ENCODE results near the gene KRT7.
"Not testable (repeated sequence)": the region's sequence is repeated elsewhere in the genome, so short reads cannot be mapped to it uniquely, and the experiment has no call there.

The KRT7 gene

GRCh38 chr12:52253391-52254179 is 20.5 kb downstream of the KRT7 start:
- in situ Hi-C loops (cut with HindIII; ENCODE audit: low sequenced_read_pairs) = no loop called here

- in situ Hi-C loops (cut with HindIII; ENCODE audit: low sequenced_read_pairs) = no loop called here
Observed at GRCh38 chr12:52254180-52254964, 21.3 kb downstream of the KRT7 start.

GRCh38 chr12:52254965-52255751 is 22.1 kb downstream of the KRT7 start:
- in situ Hi-C loops (cut with HindIII; ENCODE audit: low sequenced_read_pairs) = no loop called here

- in situ Hi-C loops (cut with HindIII; ENCODE audit: low sequenced_read_pairs) = no loop called here
Observed at GRCh38 chr12:52255926-52256583, 23.0 kb downstream of the KRT7 start.

- in situ Hi-C loops (cut with HindIII; ENCODE audit: low sequenced_read_pairs) = no loop called here
Observed at GRCh38 chr12:52256584-52256935, 23.5 kb downstream of the KRT7 start.

GRCh38 chr12:52257074-52257551 is 24.1 kb downstream of the KRT7 start:
- in situ Hi-C loops (cut with HindIII; ENCODE audit: low sequenced_read_pairs) = no loop called here

GRCh38 chr12:52257922-52258321 is 24.9 kb downstream of the KRT7 start:
- in situ Hi-C loops (cut with HindIII; ENCODE audit: low sequenced_read_pairs) = not testable (repeated sequence)

GRCh38 chr12:52258335-52258901 is 25.4 kb downstream of the KRT7 start:
- in situ Hi-C loops (cut with HindIII; ENCODE audit: low sequenced_read_pairs) = no loop called here

- in situ Hi-C loops (cut with HindIII; ENCODE audit: low sequenced_read_pairs) = no loop called here
Observed at GRCh38 chr12:52259657-52260243, 26.7 kb downstream of the KRT7 start.

- in situ Hi-C loops (cut with HindIII; ENCODE audit: low sequenced_read_pairs) = no loop called here
Observed at GRCh38 chr12:52260361-52261207, 27.5 kb downstream of the KRT7 start.

- in situ Hi-C loops (cut with HindIII; ENCODE audit: low sequenced_read_pairs) = no loop called here
Observed at GRCh38 chr12:52261208-52261484, 28.1 kb downstream of the KRT7 start.

- in situ Hi-C loops (cut with HindIII; ENCODE audit: low sequenced_read_pairs) = no loop called here
Observed at GRCh38 chr12:52262286-52262685, 29.2 kb downstream of the KRT7 start.

GRCh38 chr12:52263761-52264434 is 30.9 kb downstream of the KRT7 start:
- in situ Hi-C loops (cut with HindIII; ENCODE audit: low sequenced_read_pairs) = no loop called here

- in situ Hi-C loops (cut with HindIII; ENCODE audit: low sequenced_read_pairs) = no loop called here
Observed at GRCh38 chr12:52264435-52264825, 31.4 kb downstream of the KRT7 start.

- in situ Hi-C loops (cut with HindIII; ENCODE audit: low sequenced_read_pairs) = no loop called here
Observed at GRCh38 chr12:52266514-52266913, 33.5 kb downstream of the KRT7 start.

- in situ Hi-C loops (cut with HindIII; ENCODE audit: low sequenced_read_pairs) = no loop called here
Observed at GRCh38 chr12:52267266-52267665, 34.2 kb downstream of the KRT7 start.

GRCh38 chr12:52267699-52268098 is 34.7 kb downstream of the KRT7 start:
- in situ Hi-C loops (cut with HindIII; ENCODE audit: low sequenced_read_pairs) = no loop called here

GRCh38 chr12:52268212-52268611 is 35.2 kb downstream of the KRT7 start:
- in situ Hi-C loops (cut with HindIII; ENCODE audit: low sequenced_read_pairs) = no loop called here

- in situ Hi-C loops (cut with HindIII; ENCODE audit: low sequenced_read_pairs) = no loop called here
Observed at GRCh38 chr12:52270541-52271070, 37.6 kb downstream of the KRT7 start.
